Measurements from ENCODE around the gene SAE1. TPM values are rescaled to one million over a fixed set of nuclear protein-coding genes. Genes with fewer than 3 reads are reported as not detected.

The SAE1 gene
- total and polyA plus RNA-seq, 2 experiments from 2014 or later: 115 to 236 TPM

GRCh38 chr19:47122359-47123335, 8.0 kb upstream of the SAE1 start:
- Histone ChIP-seq H3K9me2 (ENCODE audit: insufficient read depth) (no peaks in the 10 kb centered on the region), H3F3A (replicated peaks; ENCODE audit: low read depth) (peaks cover 3% of the 10 kb centered on the region; the same call in 1 of the 2 replicates), H4K20me1 (replicated peaks; ENCODE audit: insufficient read depth) (no peaks in the 10 kb centered on the region), H3K4me1 (ENCODE audit: insufficient read depth) (no peaks in the 10 kb centered on the region), H3K36me3 (ENCODE audit: insufficient read depth) (no peaks in the 10 kb centered on the region), H2AFZ (no peak overlapping the region), H3K4me2 (no peak overlapping the region), H3K79me2 (replicated peaks; ENCODE audit: insufficient read depth) (no peaks in the 10 kb centered on the region), H3K27ac (ENCODE audit: low read depth) (no peak overlapping the region), H3K4me3 (no peak overlapping the region), H3K27me3 (ENCODE audit: insufficient read depth) (no peaks in the 10 kb centered on the region)
- Mint-ChIP-seq H3K4me1 (peaks cover 4% of the 10 kb centered on the region; the same call in 2 of the 3 replicates), H3K4me3 (no peak overlapping the region), H3K27me3 (ENCODE audit: insufficient read depth, low read depth, poor library complexity) (peaks cover 5% of the 10 kb centered on the region), H3K9me3 (no peaks in the 10 kb centered on the region), H3K36me3 (ENCODE audit: low read depth) (no peaks in the 10 kb centered on the region), H3K27ac (no peak overlapping the region)
- no peak for DNase-seq (ENCODE audit: low spot score)
- no peak for ATAC-seq
- TF ChIP-seq NANOG (IDR thresholded peaks at IDR 0.05; ENCODE audit: borderline replicate concordance) (no peak), ZNF462 (CRISPR knock-in tag; IDR thresholded peaks at IDR 0.05) (no peak), REST (IDR thresholded peaks at IDR 0.05; ENCODE audit: unreplicated experiment) (no peak), ZNF331 (CRISPR knock-in tag; IDR thresholded peaks at IDR 0.05; ENCODE audit: low read depth) (no peak)

Data from GM23338 (cell line).